Ectodermal cell (in vitro differentiated cells): ENCODE data around the gene RAI14.

ENCODE experiments used
- H3K27ac ChIP-seq: 2 replicates; pipeline ENCODE4 v1.7.0; 2013; ENCODE audit warnings: mild to moderate bottlenecking, low read depth, low read length; ENCODE audit not compliant: insufficient read depth, poor library complexity, severe bottlenecking
- H3K27me3 ChIP-seq: 2 replicates; pipeline ENCODE4 v1.7.0; 2013; ENCODE audit warnings: mild to moderate bottlenecking, low read length; ENCODE audit not compliant: insufficient read depth, control insufficient read depth, poor library complexity, severe bottlenecking
- H3K36me3 ChIP-seq: one replicate; pipeline ENCODE4 v1.7.0; 2013; ENCODE audit warnings: low read length; ENCODE audit not compliant: control insufficient read depth, insufficient read depth
- H3K4me1 ChIP-seq: one replicate; pipeline ENCODE4 v1.7.0; 2013; ENCODE audit warnings: low read length; ENCODE audit not compliant: control insufficient read depth, insufficient read depth
- H3K4me3 ChIP-seq: 2 replicates; pipeline ENCODE4 v1.7.0; 2013; ENCODE audit warnings: low read depth, low read length, control low read depth; ENCODE audit not compliant: insufficient read depth
- H3K9me3 ChIP-seq: 2 replicates; pipeline ENCODE4 v1.7.0; 2013; ENCODE audit warnings: mild to moderate bottlenecking, low read length, moderate library complexity; ENCODE audit not compliant: control insufficient read depth
- WGBS, 2 experiments: methylation state at CpG; one replicate each; pipeline ENCODE4 v1.1.7; 2013; ENCODE audit warnings: missing lambda C conversion rate in 2 of 2; 5-methylcytosine and 5-hydroxymethylcytosine counted together

Gene RAI14

DNA sequence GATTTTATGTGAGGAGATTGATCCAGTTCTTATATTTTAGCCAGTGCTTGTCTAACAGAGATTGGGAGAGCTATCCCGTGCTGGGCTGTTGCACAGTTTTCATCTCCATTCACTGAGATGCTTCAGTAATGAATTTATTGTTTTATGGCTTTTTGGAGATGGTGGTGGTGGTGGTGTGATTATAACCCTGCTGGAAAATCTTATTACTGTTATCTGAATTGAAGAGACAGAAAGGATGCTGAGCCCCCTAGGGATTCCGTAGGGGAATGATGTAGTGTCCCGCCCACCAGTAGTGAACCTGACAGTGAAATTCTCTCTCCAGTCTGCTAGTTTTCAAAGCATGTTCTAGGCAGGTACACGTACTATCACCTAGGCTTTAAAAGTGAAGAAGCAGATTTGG is 1.9 kb downstream of the RAI14 start:
- H3K27ac ChIP-seq, result no peak overlapping the region
- H3K4me1 ChIP-seq, result no peaks in the 10 kb centered on the region
- no peaks in the 10 kb centered on the region for H3K27me3 ChIP-seq
- no peaks in the 10 kb centered on the region for H3K36me3 ChIP-seq
- peak overlapping the region; percentile 78 for H3K4me3 ChIP-seq
- no peaks in the 10 kb centered on the region for H3K9me3 ChIP-seq
- 27 to 30% methylated on average over 4 of the region's 4 CpGs for WGBS, 2 experiments

DNA sequence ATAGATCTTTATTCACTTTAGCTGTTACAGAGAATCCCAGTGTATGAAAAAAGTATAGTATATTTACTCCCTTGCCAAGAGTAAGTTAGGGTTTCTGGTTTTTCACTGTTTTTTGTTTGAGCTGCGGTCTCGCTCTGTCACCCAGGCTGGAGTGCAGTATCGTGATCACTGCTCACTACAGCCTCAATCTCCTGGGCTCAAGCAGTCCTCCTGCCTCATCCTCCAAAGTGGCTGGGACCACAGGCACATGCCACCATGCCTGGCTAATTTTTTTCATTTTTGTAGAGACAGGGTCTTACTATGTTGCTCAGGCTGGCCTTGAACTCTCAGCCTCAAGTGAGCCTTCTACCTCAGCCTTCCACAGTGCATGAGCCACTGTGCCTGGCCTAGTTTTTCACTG is 3.0 kb downstream of the RAI14 start:
- 88 to 92% methylated on average over 3 of the region's 3 CpGs for WGBS, 2 experiments
- Histone ChIP-seq H3K9me3 (no peaks in the 10 kb centered on the region), H3K4me3 (no peak overlapping the region), H3K4me1 (no peaks in the 10 kb centered on the region), H3K27ac (no peak overlapping the region), H3K27me3 (no peaks in the 10 kb centered on the region), H3K36me3 (no peaks in the 10 kb centered on the region)

DNA sequence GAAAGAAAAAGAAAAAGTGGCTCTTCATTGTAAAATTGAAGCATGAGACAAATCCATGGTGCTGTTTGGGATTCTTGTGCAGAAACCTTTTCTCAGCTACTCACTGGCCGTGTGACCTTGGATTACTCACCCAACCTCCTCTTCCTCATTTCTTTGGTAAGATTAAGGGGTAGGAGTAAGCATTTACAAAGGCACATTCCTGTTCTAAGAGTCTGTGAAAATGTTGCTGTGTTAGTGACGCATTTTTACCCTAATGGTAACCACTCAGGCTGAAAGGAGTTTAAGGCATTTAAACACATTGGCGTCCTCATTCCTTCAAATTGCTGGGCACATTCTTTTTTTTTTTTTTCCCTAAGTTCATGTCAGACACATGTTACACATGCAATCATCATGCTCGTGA is 4.3 kb downstream of the RAI14 start:
- Histone ChIP-seq H3K4me1 (no peaks in the 10 kb centered on the region), H3K9me3 (no peaks in the 10 kb centered on the region), H3K27me3 (no peaks in the 10 kb centered on the region), H3K36me3 (no peaks in the 10 kb centered on the region), H3K27ac (no peak overlapping the region), H3K4me3 (no peak overlapping the region)
- 85 to 93% methylated on average over 4 of the region's 4 CpGs for WGBS, 2 experiments

GRCh38 chr5:34663771-34664496 is 7.8 kb downstream of the RAI14 start:
- Histone ChIP-seq H3K27ac (no peak overlapping the region), H3K36me3 (no peaks in the 10 kb centered on the region), H3K9me3 (no peaks in the 10 kb centered on the region), H3K4me1 (peaks cover 14% of the 10 kb centered on the region), H3K4me3 (no peak overlapping the region), H3K27me3 (no peaks in the 10 kb centered on the region)
- 74 to 82% methylated on average over 6 to 7 of the region's 7 CpGs for WGBS, 2 experiments

GRCh38 chr5:34666392-34667080 is 10.4 kb downstream of the RAI14 start:
- Histone ChIP-seq H3K4me3 (no peak overlapping the region), H3K9me3 (no peaks in the 10 kb centered on the region), H3K27me3 (no peaks in the 10 kb centered on the region), H3K4me1 (peaks cover 14% of the 10 kb centered on the region), H3K36me3 (no peaks in the 10 kb centered on the region), H3K27ac (no peak overlapping the region)
- WGBS, 2 experiments, result 89 to 93% methylated on average over 8 of the region's 8 CpGs

DNA sequence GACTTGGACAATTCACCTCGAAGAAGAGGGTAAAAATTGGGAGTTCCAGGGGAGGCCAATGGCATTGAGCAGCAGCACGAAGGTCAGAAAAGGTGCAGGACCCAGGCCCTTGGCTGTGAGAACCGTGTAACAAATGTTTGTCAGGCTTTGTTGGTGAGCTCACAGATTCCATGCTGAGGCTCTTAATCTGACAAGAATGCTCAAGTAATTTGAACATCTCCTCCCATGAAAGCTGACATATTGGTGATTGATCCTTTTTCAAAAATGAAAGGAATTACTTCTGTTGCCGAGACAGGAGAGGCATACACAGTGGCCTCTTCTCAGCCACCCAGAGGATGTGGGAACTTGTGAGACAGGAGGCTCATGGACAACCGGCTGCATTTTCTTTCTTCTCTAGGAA is 11.6 kb downstream of the RAI14 start:
- no peaks in the 10 kb centered on the region for H3K9me3 ChIP-seq
- H3K36me3 ChIP-seq, result no peaks in the 10 kb centered on the region
- WGBS, 2 experiments, result 78 to 82% methylated on average over 5 of the region's 5 CpGs
- no peak overlapping the region for H3K4me3 ChIP-seq
- peaks cover 21% of the 10 kb centered on the region for H3K4me1 ChIP-seq
- no peaks in the 10 kb centered on the region for H3K27me3 ChIP-seq
- H3K27ac ChIP-seq, result no peak overlapping the region

DNA sequence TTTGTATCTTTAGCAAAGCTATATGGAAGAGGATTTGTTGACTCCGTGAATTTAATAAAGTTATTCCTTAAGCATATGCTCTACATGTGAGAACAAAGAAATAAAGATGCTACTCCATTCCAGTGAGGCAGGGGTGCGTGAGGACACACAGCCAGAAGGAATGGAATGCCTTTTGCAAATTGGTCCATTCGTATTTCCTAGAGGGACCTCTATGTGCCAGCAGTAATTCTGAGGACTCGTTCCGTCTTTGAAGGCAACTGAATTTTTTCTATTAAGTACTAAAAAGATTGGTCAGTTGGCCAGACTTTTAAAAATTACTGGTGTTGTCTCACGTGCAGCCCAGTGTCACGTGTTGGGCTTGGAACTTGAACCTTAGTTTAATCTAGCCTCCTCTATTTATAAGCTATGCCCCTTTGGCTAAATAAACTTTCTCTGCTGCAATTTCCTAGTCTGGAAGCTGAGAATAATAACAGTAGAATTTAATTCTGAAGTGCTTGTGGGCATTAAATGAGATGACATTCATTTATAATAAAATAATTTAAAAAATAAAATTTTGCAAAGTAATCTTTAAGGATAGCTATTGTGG is 13.9 kb downstream of the RAI14 start:
- Histone ChIP-seq H3K4me1 (peaks cover 26% of the 10 kb centered on the region), H3K27me3 (no peaks in the 10 kb centered on the region), H3K36me3 (no peaks in the 10 kb centered on the region), H3K9me3 (no peaks in the 10 kb centered on the region), H3K4me3 (no peak overlapping the region), H3K27ac (no peak overlapping the region)
- WGBS, 2 experiments, result 84 to 88% methylated on average over 6 to 7 of the region's 7 CpGs

- no peaks in the 10 kb centered on the region for H3K36me3 ChIP-seq
- H3K4me1 ChIP-seq, result peaks cover 13% of the 10 kb centered on the region
- no peak overlapping the region for H3K4me3 ChIP-seq
- no peak overlapping the region for H3K27ac ChIP-seq
- 100% methylated on average over 1 of the region's 1 CpG for WGBS, 2 experiments
- no peaks in the 10 kb centered on the region for H3K27me3 ChIP-seq
- no peaks in the 10 kb centered on the region for H3K9me3 ChIP-seq
Measured at GRCh38 chr5:34672196-34672595, 16.1 kb downstream of the RAI14 start.

DNA sequence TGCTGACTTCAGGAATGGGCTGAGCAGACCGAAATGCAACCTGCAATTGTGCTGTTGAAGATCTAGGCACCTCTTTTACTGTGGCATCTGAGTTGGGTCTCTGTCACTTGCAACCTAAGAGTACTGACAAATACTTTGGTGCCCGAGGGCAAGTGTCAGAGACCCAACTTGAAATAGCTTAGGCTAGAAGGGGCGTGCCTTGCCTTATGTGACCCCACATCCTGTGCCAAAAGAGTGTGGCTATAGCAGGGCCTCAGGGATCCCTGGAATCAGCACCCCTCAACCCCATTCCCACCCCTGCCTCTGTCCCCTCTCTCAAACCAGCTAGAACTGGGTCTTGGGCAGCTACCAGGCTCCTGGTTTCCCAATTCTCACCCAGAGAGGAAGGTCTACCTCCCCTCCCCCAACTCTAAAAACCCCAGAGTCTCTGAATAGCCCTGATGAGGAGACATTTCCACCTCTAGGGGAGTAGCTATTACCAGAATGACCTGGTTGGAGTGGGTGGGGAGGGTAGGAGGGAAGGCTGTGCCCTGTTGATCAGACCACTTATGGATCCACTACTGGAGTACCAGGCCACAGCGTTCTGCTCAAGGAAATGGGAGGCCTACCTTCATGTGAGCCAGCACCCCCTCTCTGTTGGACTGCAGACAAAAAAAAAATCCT is 17.5 kb downstream of the RAI14 start:
- H3K4me3 ChIP-seq, result no peak overlapping the region
- no peaks in the 10 kb centered on the region for H3K36me3 ChIP-seq
- H3K27me3 ChIP-seq, result no peaks in the 10 kb centered on the region
- WGBS, 2 experiments, result 93 to 94% methylated on average over 4 of the region's 4 CpGs
- no peaks in the 10 kb centered on the region for H3K9me3 ChIP-seq
- H3K4me1 ChIP-seq, result peaks cover 12% of the 10 kb centered on the region
- no peak overlapping the region for H3K27ac ChIP-seq

DNA sequence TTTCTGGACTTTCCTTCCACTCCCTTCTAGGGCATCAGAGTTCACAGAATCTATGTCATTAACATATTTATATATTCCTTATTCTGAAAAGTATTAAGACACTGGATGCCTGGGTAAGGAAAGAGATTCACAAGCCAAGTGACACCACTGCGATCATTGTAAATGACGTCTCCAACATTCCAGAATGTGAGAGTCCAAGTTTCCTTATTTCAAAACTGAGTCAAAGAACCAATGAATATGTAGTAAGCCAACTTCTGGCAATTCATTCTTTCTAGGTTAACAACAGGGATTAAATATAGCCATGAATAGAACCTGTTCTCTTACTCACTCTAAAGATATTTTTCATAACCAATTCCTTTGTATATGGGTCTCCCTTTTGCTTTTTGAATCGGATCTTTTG is 18.1 kb downstream of the RAI14 start:
- 87 to 94% methylated on average over 3 of the region's 3 CpGs for WGBS, 2 experiments
- Histone ChIP-seq H3K4me1 (peaks cover 12% of the 10 kb centered on the region), H3K4me3 (no peak overlapping the region), H3K36me3 (no peaks in the 10 kb centered on the region), H3K27me3 (no peaks in the 10 kb centered on the region), H3K27ac (no peak overlapping the region), H3K9me3 (no peaks in the 10 kb centered on the region)
